HG03280 (cell line): Measurements from ENCODE around the gene TMLHE.
A peak's percentile ranks its signal among the peaks of the same experiment; 100 is the strongest.
"Not testable (repeated sequence)": the region's sequence is repeated elsewhere in the genome, so short reads cannot be mapped to it uniquely, and the experiment has no call there.

Experiments used
- ATAC-seq: cut with Tn5 transposase; IDR thresholded peaks from one replicate; pipeline ENCODE4 v1.9.1; 2021; ENCODE audit warnings: mild to moderate bottlenecking, moderate library complexity; ENCODE audit not compliant: unreplicated experiment

Gene TMLHE

DNA sequence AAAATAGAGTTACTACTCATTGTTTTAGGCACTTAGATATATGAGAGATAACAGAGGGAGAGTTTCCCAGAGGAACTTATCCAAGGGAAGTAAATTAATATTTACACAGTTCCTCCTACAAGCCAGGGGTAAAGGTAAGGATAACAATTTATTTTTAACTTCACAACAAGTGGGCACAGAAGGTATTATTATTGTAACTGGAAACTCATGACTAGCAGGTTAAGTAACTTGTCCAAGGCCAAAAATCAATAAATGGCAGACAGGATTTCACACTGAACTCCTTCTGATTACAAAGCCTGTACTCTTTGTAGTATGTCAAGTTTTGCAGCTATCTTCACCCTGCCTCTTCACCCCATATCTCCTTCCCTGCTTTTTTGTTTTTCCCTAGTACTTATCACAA is 107.5 kb downstream of the TMLHE start:
- no peak for ATAC-seq

DNA sequence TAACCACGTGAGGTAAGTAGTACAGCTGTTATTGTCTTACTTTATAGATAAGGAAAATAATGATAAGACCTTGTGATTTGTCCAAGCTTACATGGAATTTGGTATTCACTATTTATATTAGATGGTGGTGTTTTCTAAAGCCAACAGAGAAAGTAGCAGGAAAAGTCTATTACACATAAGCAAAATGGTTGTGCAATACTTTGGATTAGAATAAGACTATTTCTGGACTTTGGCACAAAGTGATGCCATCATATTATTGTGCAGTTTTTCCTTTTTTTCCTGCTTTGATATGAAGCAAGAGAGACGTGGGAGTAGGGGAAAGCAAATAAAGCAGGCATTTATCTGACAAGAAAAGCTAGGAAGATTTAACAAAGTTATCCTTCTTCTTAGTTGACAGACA is 117.6 kb downstream of the TMLHE start:
- not testable (repeated sequence) for ATAC-seq

DNA sequence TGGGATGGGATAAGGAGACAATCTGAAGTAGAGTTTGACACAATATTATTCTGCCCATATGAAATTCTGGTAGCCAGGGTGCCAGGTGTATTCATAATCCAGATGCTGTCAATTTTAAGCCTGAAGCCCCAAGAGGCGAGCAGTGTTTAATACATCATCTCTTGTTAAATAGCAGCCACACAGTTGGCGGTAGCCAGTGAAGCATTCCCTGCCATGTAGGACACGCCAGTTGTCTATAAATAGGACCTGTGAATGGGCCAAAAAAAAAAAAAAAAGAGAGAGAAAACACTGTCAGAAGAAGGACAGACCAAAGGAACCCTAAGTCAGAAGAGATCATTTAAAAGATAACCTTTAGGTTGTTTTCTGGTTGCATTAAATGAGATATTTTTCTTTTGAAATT is 121.3 kb downstream of the TMLHE start:
- ATAC-seq, result not testable (repeated sequence)

DNA sequence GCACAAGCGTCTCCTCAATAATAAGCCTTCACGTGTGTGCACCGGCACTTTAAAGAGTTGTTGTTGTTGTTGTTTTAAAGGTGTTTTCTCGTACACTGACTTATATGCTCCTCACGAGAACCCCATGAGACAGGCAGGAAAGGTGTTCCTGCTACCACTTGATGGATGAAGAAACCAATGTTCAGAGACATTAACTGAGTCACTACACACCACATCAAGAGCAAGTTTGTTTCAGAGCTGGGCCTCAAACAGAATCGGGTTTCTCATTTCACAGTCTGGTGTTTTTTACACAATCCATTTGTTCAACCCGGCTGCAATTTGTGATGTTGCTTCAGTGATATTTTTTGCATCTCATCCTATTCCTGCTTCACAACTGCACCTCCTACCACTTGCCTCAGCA is 135.6 kb downstream of the TMLHE start:
- ATAC-seq, result not testable (repeated sequence)

DNA sequence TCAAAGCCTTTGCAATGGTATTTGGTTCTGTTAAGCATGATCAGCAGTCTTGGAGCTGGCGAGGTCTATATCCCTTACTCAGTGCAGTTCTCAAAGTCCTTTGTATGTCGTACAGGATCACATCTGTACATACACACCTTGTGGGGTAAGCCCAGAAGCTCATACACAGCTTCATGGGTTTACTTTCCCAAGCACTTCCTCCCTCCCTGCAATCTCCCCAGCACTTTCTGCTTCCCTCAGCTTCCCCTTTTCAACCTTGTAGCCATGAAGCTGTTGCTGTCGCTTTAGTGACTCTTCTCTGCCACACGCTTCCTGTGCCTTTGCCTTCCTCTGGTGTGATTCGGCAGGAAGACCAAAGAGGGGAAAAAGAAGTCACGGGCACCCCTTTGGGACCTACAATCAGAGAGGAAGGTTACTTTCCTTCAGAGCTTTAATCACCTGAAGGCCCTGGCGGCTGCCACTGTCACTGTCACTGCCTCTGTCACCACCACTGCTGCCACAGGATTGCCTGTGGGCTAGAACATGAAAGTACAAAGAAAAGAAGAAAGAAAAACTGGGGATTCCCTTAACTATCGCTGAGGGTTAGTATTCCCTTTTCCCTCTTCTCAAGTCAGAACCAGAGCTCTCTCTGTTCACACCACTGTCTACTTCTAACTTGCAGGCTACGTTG is 146.3 kb downstream of the TMLHE start:
- ATAC-seq, result peak; percentile 59

DNA sequence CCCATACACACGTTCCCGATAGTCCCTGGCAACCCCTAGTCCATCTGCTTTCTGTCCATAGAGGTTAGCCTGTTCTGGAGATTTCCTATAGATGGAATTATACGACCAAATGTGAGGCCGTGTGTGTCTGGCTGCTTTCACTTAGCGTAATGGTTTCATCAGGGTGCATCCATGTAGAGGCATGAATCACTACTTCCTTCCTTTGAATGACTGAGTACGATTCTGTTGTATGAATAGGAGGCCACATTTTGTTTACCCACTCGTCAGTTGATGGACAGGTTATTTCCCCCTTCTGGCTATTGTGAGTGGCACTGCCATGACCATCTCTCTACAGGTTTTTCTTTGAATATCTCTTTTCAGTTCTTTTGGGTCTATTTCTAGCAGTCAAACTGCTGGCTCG is 152.3 kb downstream of the TMLHE start:
- ATAC-seq, result not testable (repeated sequence)

DNA sequence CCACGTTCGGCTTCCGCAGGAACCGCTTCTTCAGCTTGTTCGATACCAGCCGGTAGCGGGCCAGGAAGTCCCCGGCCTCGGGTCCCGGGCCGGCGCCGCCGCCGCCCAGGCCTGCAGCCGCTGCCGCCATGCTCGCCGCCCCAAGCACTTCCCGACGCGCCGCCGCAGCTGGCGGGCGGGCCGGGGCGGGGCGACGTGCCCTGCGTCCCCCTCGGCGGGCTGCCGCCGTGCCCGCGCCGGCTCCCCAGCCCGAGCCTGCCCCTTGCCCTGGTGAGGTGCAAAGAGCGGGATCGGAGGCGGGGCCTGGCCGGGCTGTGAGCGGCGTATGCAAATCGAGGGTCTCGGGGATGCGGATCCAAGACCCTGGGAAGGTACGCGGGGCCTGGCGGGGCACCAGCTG is 154.3 kb downstream of the TMLHE start, which contains the start of gene F8A3:
TSS of gene F8A3 (minus strand) at position 150 of the 400 bp plus-strand sequence. CDS start at position 130, 20 bp downstream.
- peak; percentile 79 for ATAC-seq

DNA sequence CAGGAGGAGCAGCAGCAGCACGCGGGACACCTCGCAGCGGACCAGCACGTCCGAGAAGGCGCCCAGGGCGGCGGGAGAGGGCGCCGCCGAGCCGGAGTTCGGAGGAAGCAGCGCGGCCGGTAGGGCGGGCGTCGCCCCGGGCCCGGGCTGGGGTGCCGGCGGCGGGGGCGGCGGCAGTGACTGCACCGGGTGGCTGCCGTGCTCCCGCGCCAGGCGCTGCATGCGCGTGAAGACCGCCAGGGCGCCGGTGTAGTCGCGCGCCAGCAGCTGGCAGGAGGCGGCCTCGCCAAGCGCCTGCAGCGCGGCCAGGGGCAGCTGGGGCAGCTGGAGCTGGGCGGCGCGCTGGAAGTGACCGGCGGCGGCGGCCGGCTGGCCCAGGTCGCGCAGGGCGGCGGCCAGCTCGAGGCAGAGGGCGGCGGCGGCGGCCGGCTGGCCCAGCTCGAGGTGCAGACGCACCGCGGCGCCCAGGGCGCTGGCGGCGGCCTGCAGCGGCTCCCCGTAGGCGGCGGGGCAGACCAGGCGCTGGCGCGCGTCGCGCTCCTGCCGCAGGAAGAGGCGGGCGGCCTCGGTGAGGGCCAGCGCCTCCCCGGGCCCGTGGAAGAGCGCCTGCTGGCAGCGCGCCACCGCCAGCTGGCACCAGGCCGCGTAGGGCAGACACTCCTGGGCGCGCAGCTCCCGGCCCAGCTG is 154.8 kb downstream of the TMLHE start:
- ATAC-seq, result peak; percentile 53

DNA sequence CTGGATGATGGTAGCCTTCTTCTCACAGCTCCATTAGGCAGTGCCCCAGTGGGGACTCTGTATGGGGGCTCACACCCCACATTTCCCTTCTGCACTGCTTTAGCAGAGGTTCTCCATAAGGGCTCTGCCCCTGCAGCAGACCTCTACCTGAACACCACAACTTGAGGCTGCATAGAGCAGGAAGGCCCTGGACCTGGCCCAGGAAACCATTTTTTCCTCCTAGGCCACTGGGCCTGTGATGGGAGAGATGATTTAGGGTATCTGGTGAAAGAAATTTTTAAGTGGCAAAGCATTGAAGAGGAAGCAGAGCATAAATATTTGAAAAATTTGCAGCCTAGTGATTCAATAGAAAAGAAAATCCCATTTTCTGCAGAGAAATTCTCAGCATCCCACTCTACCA is 171.7 kb downstream of the TMLHE start:
- no peak for ATAC-seq
